Astrocyte (in vitro differentiated cells and primary cell): ENCODE measurements around the gene IL6. TPM values are rescaled to one million over a fixed set of nuclear protein-coding genes. Genes with fewer than 3 reads are reported as not detected.
A peak's percentile ranks its signal among the peaks of the same experiment; 100 is the strongest.

Experiments
- DNase-seq: peaks from one replicate; pipeline ENCODE4 v3.0.0-alpha.2; 2010; ENCODE audit warnings: low read depth
- FAIRE-seq: peaks from 2 replicates; lab custom pipeline; 2011; peaks lifted over from hg19 to GRCh38; lab: Jason Lieb, UNC
- H2AFZ ChIP-seq: 2 replicates; pipeline ENCODE4 v1.6.0; 2012; ENCODE audit warnings: low read depth, low read length, inconsistent platforms
- H3K27ac ChIP-seq: 2 replicates; pipeline ENCODE4 v1.5.1; 2011; ENCODE audit warnings: low read depth, low read length, inconsistent platforms
- H3K27me3 ChIP-seq: 2 replicates; pipeline ENCODE4 v1.6.0; 2011; ENCODE audit warnings: low read length, inconsistent platforms; ENCODE audit not compliant: insufficient read depth
- H3K36me3 ChIP-seq: 2 replicates; pipeline ENCODE4 v1.5.1; 2011; ENCODE audit warnings: low read length, inconsistent platforms; ENCODE audit not compliant: insufficient read depth
- H3K4me1 ChIP-seq: 2 replicates; pipeline ENCODE4 v1.5.1; 2011; ENCODE audit warnings: low read length, inconsistent platforms; ENCODE audit not compliant: insufficient read depth
- H3K4me2 ChIP-seq: 2 replicates; pipeline ENCODE4 v1.6.0; 2012; ENCODE audit warnings: low read length, inconsistent platforms
- H3K4me3 ChIP-seq: 2 replicates; pipeline ENCODE4 v1.5.1; 2011; ENCODE audit warnings: low read depth, mild to moderate bottlenecking, low read length, inconsistent platforms; ENCODE audit not compliant: insufficient read depth
- H3K79me2 ChIP-seq: 2 replicates; pipeline ENCODE4 v1.6.0; 2012; ENCODE audit warnings: mild to moderate bottlenecking, low read length, inconsistent platforms; ENCODE audit not compliant: insufficient read depth
- H3K9ac ChIP-seq: 2 replicates; pipeline ENCODE4 v1.6.0; 2012; ENCODE audit warnings: mild to moderate bottlenecking, low read length, inconsistent platforms
- H3K9me3 ChIP-seq: 2 replicates; pipeline ENCODE4 v1.5.1; 2012; ENCODE audit warnings: low read depth, mild to moderate bottlenecking, low read length, inconsistent platforms; ENCODE audit not compliant: insufficient read depth
- H4K20me1 ChIP-seq: 2 replicates; pipeline ENCODE4 v1.6.0; 2012; ENCODE audit warnings: low read length, inconsistent platforms; ENCODE audit not compliant: insufficient read depth
- H3K27ac Mint-ChIP-seq: one replicate; pipeline ENCODE4 v1.8.0; 2021; ENCODE audit warnings: mild to moderate bottlenecking, mixed read lengths; ENCODE audit not compliant: unreplicated experiment
- H3K27me3 Mint-ChIP-seq: one replicate; pipeline ENCODE4 v1.8.0; 2021; ENCODE audit warnings: low read depth, mixed read lengths; ENCODE audit not compliant: unreplicated experiment
- H3K36me3 Mint-ChIP-seq: one replicate; pipeline ENCODE4 v1.8.0; 2021; ENCODE audit warnings: low read depth, mixed read lengths; ENCODE audit not compliant: unreplicated experiment
- H3K4me1 Mint-ChIP-seq: one replicate; pipeline ENCODE4 v1.8.0; 2021; ENCODE audit warnings: low read depth, mixed read lengths; ENCODE audit not compliant: unreplicated experiment
- H3K4me3 Mint-ChIP-seq: one replicate; pipeline ENCODE4 v1.8.0; 2021; ENCODE audit warnings: mild to moderate bottlenecking, moderate library complexity, mixed read lengths; ENCODE audit not compliant: unreplicated experiment
- H3K9me3 Mint-ChIP-seq: one replicate; pipeline ENCODE4 v1.8.0; 2021; ENCODE audit warnings: mild to moderate bottlenecking, mixed read lengths; ENCODE audit not compliant: unreplicated experiment
- EZH2 ChIP-seq: IDR thresholded peaks from 2 replicates; pipeline ENCODE4 v1.6.1; 2012; ENCODE audit warnings: mild to moderate bottlenecking, low read length, inconsistent platforms; ENCODE audit not compliant: insufficient read depth
- total RNA-seq: library from RNA; stranded (reverse); gene quantifications from 2 replicates; pipeline ENCODE4 v1.2.1, GENCODE V29; 2021
- TF ChIP-seq, protein P1 (sequence below): IDR thresholded peaks from 2 replicates; pipeline ENCODE4 v1.5.1; 2011; ENCODE audit warnings: low read depth, mild to moderate bottlenecking, inconsistent platforms, low read length, moderate library complexity; ENCODE audit not compliant: insufficient read depth

The IL6 gene
- total RNA-seq, 1 donor from 2014 or later, result 2.5 TPM

DNA sequence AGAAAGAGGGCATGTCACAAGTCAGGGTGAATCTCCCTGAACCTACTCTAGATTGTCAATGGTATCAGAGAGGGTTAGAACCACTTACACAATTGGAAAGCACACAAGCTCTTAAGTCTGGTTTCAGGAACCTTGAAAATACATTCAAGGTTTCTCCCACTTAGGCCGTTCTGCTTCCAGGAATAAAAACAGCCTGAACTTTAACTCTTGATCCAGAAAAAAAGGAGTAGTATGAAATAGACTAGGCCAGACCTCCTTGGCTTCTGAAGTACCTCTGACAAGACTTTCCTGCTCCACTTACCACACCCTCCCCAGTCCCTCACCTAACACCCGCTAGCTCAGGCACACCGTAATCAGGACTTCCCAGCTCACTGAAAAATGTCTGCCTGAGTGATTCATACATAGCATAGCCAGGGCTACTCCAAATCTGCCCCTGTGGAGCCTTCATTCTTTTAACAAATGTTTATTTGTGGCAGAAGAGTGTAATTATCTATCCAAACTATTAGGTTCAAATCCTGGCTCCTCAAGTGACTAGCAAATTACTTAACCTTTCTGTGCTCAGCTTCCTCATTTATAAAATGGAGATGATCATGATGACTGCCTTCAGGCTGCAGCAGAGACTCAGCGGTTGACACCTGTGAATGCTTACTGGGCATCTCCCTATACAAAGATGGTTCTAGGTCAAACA lies 30.3 kb upstream of the IL6 start:
- Histone ChIP-seq H3K79me2 (no peaks in the 10 kb centered on the region), H4K20me1 (no peaks in the 10 kb centered on the region), H3K4me1 (peaks cover 8% of the 10 kb centered on the region), H3K27ac (no peak overlapping the region), H3K36me3 (no peaks in the 10 kb centered on the region), H2AFZ (peak overlapping the region; percentile 9), H3K9me3 (no peaks in the 10 kb centered on the region), H3K4me2 (no peak overlapping the region), H3K4me3 (no peak overlapping the region), H3K9ac (no peak overlapping the region), H3K27me3 (no peaks in the 10 kb centered on the region)
- Mint-ChIP-seq H3K27me3 (no peaks in the 10 kb centered on the region), H3K4me1 (peaks cover 13% of the 10 kb centered on the region), H3K4me3 (no peak overlapping the region), H3K36me3 (no peaks in the 10 kb centered on the region), H3K27ac (peak overlapping the region; percentile 54), H3K9me3 (peaks cover 3% of the 10 kb centered on the region)
- DNase-seq (peak; percentile 52), FAIRE-seq (no peak)
- TF ChIP-seq, protein P1, sequence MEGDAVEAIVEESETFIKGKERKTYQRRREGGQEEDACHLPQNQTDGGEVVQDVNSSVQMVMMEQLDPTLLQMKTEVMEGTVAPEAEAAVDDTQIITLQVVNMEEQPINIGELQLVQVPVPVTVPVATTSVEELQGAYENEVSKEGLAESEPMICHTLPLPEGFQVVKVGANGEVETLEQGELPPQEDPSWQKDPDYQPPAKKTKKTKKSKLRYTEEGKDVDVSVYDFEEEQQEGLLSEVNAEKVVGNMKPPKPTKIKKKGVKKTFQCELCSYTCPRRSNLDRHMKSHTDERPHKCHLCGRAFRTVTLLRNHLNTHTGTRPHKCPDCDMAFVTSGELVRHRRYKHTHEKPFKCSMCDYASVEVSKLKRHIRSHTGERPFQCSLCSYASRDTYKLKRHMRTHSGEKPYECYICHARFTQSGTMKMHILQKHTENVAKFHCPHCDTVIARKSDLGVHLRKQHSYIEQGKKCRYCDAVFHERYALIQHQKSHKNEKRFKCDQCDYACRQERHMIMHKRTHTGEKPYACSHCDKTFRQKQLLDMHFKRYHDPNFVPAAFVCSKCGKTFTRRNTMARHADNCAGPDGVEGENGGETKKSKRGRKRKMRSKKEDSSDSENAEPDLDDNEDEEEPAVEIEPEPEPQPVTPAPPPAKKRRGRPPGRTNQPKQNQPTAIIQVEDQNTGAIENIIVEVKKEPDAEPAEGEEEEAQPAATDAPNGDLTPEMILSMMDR, result no peak
- no peak for TF ChIP-seq EZH2

DNA sequence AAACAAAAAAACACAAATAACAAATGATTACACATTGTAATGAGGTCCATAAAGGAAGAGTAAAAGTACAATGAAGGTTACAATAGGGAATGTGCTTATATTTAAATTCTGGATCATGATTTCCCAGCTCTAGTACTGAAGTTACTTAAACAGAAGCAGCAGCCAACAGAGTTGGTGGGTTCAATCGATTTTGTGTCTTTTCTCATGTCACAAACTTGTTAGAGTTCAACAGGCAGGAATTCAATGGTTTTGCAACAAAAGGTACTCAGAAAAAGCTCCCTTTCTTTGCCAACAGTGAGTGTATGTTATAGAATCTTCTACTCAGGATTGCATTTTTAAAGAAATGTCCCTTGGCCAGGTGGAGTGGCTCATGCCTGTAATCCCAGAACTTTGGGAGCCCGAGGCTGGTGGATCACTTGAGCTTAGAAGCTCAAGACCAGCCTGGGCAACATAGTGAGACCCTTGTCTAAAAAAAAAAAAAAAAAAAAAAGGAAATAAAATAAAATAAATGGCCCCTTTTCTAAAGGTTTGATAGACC lies 29.6 kb upstream of the IL6 start:
- H3K27me3 ChIP-seq, result no peaks in the 10 kb centered on the region
- H3K9me3 Mint-ChIP-seq, result peaks cover 3% of the 10 kb centered on the region
- peaks cover 16% of the 10 kb centered on the region for H3K4me1 Mint-ChIP-seq
- no peak overlapping the region for H3K27ac ChIP-seq
- H3K27me3 Mint-ChIP-seq, result no peaks in the 10 kb centered on the region
- no peak overlapping the region for H3K27ac Mint-ChIP-seq
- H3K4me2 ChIP-seq, result no peak overlapping the region
- H2AFZ ChIP-seq, result no peak overlapping the region
- TF ChIP-seq, protein P1, result no peak
- TF ChIP-seq EZH2, result no peak
- no peaks in the 10 kb centered on the region for H4K20me1 ChIP-seq
- FAIRE-seq, result no peak
- H3K4me3 Mint-ChIP-seq, result no peak overlapping the region
- no peak for DNase-seq
- no peaks in the 10 kb centered on the region for H3K36me3 ChIP-seq
- H3K4me1 ChIP-seq, result peaks cover 8% of the 10 kb centered on the region
- no peaks in the 10 kb centered on the region for H3K36me3 Mint-ChIP-seq
- H3K9ac ChIP-seq, result no peak overlapping the region
- no peak overlapping the region for H3K4me3 ChIP-seq
- H3K79me2 ChIP-seq, result no peaks in the 10 kb centered on the region
- no peaks in the 10 kb centered on the region for H3K9me3 ChIP-seq
